Activated CD4-positive, alpha-beta T cell treated with anti-CD3 and anti-CD28 coated beads, Interleukin-2, amount 50 U/mL, for 48 hours (primary cell): ENCODE data around the gene LRMDA.

Experiments
- DNase-seq, 2 experiments: peaks; one replicate each; pipeline ENCODE4 v3.0.0-alpha.2; 2020

The LRMDA gene

DNA sequence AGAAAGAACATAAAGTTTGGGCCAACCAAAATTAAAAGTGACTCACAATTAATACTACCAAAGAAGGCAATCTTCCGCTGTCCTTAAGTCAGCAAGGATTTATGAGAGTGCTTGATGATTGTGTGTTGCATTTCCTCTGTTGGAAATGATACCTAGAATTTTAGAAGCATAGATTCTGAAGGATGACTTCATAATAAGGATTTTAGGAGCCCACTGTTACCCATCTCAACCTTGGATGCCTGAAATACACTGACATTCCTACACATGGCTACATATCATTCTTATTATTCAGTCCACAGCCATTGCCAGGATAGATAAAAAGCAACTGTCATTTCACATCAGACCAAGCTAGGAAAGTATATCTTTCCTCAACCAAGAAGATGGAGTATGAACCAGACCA, 823.8 kb downstream of the LRMDA start:
- DNase-seq, result no peak

DNA sequence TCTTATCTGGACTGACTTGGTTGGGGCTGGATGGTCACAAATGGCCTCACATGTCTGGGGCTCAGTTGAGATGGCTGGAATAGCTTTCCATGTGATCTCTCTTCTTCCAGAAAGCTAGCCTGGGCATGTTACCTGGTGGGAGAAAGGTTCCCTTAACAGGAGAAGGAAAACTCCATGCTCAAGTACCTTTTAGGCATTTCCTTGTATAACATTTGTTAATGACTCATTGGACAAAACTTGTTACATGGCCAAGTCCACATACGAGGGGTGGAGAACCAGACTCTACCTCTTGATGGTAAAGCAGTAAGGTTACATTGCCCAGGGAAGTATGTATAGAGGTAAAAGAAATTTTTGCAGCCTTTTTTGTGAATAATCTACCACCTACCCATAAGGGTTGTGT, 826.4 kb downstream of the LRMDA start:
- DNase-seq, result no peak

DNA sequence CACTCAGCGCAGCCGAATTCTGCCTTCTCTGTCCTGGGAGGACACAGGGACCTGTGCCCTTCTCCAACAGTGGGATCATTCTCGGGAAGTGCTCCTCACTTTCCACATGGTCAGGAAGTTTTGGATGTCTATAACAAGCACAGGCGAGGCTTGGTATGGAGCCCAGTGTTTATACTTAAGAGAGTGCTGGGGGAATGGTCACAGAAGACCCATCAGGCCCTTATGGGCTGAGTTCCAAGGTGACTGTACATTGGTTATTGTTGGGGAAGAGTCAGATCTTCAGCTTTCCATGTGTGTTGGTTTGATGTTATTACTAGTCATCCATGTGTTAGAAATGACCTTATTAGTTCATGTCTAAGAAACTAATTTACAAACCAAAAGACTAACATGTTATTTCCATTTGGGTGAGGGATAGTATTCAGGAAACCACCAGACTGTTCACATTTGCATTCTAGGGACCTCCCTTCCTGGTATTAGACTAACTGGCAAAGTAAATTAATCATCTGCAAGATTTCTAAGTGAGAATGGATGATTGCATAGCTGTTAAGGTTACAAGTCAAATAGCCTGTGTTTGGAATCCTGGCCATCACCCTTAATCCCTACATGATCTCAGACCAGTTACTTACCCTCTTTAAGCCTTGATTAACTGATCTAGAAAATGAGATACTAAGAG, 834.2 kb downstream of the LRMDA start:
- no peak for DNase-seq

DNA sequence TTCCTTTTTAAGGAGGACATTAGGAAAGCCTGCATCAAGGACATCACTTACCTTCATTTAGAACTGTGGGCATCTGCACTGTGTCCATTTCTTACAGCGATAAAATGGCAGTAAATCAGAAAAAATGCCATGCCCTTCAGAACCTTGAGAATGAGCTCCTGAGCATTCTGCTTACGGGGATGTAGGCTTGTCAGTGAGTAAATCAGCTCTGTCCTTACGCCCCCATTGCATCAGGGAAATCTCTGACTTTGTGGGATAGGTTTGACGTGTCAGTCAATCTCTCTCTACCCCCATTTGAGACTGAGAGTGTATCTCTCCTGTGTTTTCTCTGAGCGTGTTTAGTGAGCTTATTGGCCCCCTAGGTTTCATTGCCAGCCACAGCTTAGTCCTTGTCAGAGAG, 837.1 kb downstream of the LRMDA start:
- DNase-seq, result no peak

DNA sequence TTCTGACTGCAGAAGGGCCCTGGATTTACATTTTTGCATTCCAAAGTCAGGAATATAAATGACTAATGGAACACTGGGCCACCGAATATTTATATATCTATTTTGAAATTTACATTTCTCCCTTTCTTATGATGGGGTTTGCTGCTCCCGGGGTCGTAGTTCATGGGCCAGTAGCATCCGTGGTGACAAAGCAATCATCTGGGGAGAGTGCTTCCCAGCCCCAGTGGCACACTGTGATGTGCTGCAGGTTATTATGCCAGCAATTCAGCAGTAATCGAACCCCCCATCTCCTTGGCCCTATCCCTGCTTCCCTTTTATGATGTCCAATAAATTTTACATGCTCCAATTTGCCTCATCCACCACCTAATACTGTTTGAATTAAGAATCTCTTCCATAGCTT, 837.5 kb downstream of the LRMDA start:
- no peak for DNase-seq

DNA sequence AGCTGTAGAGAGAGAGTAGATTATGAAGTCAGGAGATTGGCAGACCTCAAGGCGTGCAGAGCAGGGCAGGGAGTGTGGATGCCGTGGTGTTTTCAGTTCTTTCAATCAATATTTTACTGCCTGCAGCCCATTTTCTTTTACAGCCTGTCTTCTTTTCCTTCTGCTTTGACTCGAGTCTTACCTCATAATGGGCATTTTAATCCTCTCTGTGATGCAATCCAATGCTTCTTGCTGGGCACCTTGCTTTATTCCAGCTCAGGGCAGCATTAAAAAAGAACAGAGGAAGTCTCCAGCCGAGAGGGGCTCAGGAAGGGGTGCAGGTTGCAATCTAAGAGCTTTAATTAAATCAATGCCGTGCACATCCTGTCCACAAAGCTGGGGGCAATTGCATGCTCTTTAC, 839.0 kb downstream of the LRMDA start:
- DNase-seq, result no peak

DNA sequence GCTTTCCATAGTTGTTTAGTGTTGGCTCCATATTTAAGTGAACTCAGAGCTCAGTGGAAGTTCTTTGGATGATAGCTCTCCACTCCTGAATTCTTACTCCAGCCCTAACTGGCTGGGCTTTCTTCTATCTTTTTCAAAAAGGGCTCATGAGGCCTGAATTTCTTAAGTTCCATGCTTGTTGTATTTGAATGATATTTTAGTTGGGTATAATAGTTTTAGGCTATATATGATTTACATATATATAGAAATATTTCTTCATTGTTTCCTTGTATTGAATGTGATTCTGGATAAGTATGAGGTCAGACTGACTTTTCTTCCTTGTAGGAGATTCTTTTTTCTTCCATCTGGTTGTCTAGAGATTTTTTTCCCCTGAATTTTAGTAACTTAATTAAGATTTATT, 843.5 kb downstream of the LRMDA start:
- DNase-seq, result no peak

DNA sequence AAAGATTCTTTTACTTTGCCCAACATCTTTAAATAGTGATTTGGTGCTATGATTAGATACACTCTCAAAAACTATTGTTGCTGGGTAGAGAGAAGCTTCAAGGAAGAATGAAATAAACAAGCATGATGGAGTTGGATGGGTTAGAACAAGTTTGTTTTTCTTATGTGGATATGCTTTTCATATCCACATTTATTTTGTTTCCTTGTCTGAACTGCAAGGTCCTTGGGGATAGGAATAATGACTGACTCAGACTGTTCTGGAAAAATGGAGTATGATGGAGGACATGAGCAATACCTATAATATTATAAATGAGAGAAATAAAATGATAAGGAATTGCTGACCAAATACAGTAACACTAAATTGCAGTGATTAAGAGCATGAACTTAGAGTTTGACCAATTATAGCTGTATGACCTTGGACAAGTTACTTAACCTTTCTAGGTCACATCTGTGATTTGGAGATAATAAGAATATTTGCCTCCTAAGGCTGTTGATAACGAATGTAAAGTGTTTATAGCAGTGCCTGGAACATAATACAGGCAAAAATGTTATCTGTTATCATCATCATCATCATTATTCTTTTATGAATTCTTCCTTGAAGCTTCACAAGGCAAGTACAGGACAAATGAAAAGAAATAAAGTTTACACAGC, 847.5 kb downstream of the LRMDA start:
- DNase-seq, result no peak

DNA sequence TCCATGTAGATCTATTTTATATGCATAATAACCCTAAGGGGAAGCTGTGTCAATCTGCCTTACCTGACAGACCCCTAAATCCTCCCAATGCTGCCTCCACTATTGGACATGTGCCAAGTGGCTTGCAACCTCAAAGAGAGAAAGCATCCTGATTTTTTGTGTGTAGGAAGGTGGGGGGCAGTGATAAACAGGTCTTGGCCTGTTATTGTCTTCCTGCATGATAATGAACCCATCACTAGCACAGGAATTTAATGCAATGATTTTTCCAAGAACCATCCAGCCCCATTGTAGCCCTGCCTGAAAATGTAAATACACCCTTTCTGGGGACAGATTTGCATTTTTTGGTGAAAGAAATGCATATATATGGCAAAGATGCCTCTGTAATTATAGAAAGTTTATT, 850.2 kb downstream of the LRMDA start:
- no peak for DNase-seq

DNA sequence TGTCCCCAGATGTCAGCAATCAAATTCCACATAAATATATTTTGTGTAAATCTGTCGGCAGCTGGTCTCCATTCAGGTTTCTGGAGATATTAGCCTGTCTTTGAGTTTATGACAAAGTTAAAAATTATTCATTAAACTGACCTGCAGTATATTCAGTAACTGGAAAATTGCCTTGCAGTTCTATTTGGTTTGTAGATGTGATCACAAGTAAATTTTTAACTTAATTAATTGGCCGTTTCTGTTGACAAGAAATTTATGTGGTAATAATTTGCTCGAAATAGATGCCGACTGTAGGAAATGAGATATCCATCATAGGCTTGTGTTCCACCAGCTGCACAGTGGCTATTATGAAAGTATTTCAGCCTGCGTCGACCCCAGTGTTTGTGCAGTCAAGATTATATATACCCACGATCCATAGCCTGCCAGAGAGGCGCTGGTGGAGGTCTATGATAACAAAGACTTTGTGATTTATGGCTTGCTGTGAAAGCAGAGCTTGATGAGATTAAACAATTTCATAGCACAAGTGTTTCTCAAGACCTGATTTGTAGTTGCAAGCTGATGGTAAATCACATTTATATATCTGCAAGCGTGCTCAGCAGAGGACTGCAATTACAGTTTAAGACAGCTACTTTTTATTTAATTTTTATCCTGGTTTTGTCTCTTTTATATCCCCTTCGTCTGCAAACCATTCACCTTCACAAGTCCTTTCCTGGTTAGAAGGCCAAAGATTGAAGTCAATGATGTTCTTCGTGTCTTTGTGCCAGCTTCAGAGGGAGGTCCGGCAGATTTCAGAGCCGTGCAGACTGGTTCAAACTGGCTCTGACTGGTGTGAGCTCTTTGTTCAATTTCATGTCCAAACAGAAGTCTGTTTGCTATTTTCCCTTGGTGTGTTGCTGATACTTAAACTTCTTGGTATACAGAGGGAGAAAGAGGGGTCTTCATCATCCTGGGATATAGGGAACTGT, 850.9 kb downstream of the LRMDA start:
- DNase-seq, result no peak

DNA sequence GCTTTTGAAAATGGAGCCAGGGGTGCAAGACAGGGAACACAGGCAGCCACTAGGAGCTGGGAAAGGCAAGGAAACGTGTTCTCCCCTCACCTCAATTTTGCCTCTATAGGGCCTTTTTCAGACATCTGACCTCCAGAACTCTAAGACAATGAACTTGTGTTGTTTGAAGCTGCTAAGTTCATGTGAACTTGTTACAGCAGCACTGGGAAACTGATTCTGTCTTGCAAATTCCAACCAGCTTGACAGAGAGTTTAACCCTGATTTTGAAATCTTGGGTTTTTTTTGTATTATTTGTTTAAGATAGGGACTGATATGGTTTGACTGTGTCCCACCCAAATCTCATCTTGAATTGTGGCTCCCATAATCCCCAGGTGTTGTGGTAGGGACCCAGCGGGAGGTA, 852.9 kb downstream of the LRMDA start:
- no peak for DNase-seq

DNA sequence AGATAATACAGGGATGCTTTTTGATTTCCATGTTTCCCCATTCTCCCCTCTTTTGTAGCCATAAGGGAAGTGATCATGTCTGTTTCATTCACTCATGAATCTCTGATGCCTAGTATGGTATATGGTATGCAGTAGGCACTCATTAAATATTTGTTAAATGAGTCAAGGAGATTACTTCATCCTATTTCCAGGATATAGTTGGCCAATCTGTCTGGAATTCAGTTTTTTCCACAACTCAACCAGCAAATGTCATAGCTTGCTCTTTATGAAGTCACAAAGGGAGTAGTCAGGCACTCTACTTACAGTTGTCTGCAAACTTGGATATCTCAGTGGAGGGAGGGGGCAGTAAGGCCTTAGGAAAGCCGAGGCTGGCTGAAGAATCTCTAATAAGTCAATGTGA, 853.6 kb downstream of the LRMDA start:
- DNase-seq, result no peak

DNA sequence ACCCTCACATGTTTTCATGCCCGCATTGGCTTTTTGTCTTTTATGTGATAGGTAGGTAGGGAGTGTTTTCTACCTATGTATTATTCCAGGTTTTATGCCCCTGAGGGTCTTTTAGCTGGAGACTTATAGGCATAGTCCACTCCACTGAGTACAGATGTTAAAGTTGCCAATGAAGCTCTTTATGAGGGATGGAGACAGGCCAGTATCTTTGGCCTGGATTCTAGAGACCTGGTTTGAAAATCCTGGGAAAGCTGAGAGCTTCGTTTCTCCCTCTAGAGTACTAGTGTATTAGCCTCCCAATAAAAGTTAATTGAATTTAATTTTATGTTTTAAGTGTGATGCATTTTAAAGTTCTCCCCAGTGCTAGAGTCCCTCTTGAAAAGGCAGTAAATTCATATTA, 854.1 kb downstream of the LRMDA start:
- no peak for DNase-seq

DNA sequence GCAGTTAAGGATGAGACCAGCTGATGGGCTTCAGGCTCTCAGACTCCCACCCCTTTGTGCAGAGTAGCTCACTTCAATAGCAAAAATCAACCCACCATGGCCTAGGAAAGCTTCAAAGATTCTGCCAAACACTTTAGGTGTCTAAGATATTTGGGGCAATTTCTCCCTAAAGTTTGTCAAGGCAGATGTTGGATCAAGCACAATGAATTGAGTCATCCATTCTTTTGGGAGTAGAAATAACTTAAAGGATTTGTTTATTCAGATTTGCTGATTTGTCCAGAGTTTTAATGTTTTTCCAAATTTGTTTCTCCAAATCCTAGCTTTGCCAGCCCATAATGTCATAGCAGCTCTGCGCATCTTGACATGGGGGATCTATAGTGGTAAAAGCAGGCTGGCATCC, 855.1 kb downstream of the LRMDA start:
- DNase-seq, result no peak

DNA sequence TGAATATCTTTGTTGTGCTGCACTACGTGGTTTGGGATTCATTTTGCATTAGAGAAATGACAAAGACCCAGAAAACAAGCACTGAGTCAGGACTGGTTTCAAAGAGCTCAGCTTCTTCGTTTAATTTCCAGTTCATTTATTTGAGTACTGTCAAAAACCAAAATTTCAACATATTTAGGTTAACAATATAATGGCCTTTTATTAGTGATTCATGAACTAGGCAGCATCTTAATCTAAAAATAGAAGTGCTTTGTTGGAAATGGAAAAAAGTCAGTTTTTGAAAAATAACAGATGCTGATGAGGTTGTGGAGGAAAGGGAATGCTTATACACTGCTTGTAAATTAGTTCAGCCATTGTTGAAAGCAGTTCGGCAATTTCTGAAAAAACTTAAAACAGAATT, 856.4 kb downstream of the LRMDA start:
- no peak for DNase-seq

DNA sequence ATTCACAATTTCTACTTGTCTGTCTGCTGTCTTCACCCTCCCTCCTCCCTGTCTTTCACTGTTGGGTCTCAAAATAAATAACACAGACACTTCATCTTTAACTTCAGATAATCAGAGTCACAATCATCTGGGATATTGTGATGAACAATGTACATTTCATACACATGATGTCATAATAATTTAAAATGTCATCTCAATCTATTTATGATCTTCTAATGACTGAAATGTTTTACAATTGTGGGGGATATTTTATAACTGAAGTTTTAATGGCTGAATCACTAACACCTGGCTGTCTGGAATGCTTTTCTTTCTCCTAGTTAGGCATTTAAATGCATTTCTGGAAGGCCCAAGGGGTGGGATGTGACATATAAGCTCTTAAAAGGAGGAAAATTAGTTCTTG, 859.8 kb downstream of the LRMDA start:
- DNase-seq, result no peak

DNA sequence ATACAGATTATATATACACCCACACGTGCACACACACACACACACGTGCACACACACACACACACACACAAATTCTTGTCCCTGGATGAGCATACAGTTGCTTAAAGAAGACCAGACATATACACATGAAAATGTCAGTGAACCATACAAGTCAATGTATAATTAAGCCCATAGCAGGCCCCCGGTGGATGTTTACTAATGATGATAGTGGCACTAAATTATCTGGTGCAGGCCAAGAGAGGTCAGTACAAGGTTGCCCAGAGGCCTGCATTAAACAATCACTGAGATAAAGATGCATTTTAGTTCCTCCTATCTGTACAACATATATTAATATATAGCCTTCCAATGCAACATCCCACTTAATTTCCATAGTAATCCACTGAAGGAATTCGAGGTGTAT, 860.5 kb downstream of the LRMDA start:
- no peak for DNase-seq

DNA sequence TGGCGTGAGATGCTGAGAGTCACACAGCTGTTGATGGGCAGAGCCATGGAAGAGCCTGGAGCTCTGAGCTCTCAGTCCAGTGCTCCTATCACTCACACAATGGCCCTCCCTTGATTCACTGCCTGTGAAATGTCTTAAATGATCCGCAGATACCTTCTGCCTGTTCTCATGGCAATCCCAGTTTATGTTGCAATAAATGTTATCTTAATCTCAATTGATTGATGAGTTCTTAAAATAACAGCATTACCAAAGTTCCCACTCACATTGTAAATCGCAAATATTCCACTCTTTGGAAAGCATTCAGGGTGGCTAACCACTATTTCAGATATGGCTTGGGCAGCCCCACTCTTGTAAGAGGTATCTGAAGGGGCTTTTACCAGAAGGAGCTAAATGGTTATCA, 865.5 kb downstream of the LRMDA start:
- no peak for DNase-seq

DNA sequence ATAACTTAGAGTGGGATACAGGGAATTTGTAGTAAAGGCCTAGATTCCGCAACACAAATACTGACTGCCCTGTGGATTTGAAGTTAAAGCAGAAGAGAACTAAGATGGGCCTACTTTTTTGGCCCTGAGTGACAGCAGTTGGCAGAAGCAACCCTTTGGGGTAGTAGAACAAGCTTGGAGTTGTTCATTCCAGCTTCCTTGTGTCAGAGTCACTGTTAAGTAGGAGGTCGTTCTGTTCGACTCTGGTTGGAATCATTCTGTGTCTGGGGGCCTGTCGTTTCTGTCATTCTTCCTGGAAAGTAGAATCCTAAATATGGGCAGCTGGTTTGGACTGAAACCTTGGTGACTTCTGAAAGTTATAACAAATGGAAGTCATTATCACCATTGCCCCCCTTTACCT, 865.9 kb downstream of the LRMDA start:
- no peak for DNase-seq

DNA sequence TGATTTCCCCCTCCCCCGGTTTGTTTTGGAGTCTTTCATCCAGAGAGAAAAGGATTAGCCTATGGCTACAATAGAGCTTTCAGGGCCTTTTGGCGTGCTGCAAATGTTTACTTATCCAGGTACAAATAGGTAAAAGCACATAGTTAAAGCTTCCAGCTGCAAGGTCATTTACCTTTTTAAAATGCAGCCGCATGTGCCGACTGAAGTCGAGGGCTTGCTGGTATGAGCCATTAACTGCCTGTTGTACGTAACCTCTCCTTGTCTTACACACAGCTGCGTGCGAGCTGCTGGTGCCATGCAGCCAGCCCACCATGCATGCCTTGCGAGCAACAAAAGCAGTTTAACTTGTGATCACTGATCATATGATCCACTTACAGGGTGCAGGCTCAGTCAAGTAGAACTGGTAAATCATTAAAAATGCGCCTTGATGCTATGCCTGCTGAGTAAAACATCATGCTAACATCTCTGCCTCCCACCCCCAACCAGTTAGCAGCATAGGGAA, 866.4 kb downstream of the LRMDA start:
- DNase-seq, result no peak

DNA sequence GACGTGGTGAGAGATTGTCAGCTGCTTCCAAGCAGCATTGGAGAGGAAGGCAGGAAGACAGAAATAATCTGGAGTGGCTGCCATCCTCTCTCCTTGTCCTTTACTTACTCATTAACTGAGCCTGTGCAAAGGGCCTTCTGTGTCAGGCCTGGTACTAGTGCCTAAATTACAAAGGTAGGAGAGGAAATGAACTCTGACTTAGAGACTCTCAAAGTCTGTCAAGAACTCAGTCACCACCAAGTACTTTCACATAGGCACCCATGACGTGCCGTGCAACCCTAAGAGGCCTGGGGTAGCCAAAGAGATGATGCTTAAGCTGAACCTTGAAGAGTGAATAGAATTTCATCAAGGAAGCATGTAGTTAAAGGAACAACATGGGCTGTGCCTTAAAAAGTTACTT, 866.9 kb downstream of the LRMDA start:
- DNase-seq, result no peak

DNA sequence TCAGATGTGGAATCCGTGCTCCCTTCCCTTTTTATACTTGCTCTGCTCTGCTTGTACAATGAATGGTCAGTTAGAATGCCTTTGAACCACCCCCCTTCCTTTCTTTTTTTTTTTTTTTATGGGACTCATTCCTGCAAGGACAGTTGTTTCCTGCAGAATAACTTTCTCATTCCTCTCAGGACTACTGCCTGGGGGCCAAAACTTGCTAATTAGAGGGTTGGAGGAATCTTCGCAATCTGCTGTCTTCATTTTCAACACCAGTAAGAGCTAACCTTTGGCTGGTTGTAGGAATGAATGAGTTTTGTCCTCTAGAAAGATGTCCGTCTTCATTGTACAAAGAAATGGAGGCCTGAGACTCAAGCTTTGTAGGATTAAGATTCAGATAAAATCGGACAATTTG, 868.1 kb downstream of the LRMDA start:
- DNase-seq, result no peak

DNA sequence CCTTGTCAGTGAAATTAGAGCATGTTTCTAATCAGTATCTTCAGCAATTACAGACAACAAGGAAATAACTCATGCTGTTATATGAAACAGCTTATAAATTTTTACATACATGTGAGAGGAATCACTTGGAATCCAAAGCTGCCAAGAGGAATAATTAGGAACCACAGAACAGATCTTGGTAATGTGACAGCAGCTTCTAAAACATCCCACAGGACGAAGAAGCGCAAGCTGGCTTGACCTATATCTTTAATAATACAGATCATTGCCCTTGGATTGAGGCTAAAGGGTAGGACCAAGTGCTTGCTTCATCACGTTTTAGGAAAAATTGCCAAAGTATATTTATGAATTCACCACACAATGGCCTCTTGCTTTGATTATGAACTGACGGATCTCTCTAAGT, 869.8 kb downstream of the LRMDA start:
- DNase-seq, result no peak

DNA sequence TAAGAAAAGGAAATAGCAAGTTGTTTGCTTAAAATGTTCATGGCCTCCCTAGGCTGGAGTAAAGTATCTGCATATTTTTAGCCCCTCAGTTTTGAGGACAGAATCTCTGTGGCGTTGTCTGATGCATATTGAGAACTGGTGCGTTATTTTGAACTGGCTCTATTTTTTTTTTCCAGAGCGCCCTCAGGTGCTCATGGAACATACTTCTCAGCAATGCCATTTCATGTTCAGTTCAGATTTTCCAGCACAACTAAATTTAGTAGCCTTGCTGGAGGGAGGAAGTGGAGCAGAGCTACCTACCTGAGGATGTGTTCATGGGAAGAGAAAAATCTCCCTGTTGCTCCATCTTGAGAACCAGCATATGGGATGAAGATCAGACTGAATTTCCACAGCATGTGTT, 870.5 kb downstream of the LRMDA start:
- no peak for DNase-seq
